Stimulated activated CD4-positive, alpha-beta T cell treated with anti-CD3 and anti-CD28 coated beads, TNF-alpha, amount 100 ng/mL, for 48 hours (primary cell): ENCODE data around the gene SLC24A3.

Source experiments
- DNase-seq, 3 donors: peaks; one replicate each; pipeline ENCODE4 v3.0.0-alpha.2; 2020; ENCODE audit warnings: low read depth in 3 of 3

SLC24A3 gene

GRCh38 chr20:19457611-19458010, 245.2 kb downstream of the SLC24A3 start:
- DNase-seq: no peak

- DNase-seq: no peak
Observed at GRCh38 chr20:19460386-19460785, 247.9 kb downstream of the SLC24A3 start.

GRCh38 chr20:19462491-19462890, 250.0 kb downstream of the SLC24A3 start:
- DNase-seq: no peak

GRCh38 chr20:19463597-19463996, 251.2 kb downstream of the SLC24A3 start:
- no peak for DNase-seq

- DNase-seq: no peak
Observed at GRCh38 chr20:19465536-19465935, 253.1 kb downstream of the SLC24A3 start.

GRCh38 chr20:19466206-19466928, 253.9 kb downstream of the SLC24A3 start:
- no peak for DNase-seq

GRCh38 chr20:19473216-19473921, 260.9 kb downstream of the SLC24A3 start:
- no peak for DNase-seq

GRCh38 chr20:19473922-19474286, 261.5 kb downstream of the SLC24A3 start:
- DNase-seq: no peak

- no peak for DNase-seq
Observed at GRCh38 chr20:19478320-19478895, 266.0 kb downstream of the SLC24A3 start.

GRCh38 chr20:19482726-19483125, 270.3 kb downstream of the SLC24A3 start:
- no peak for DNase-seq

GRCh38 chr20:19483309-19483708, 270.9 kb downstream of the SLC24A3 start:
- DNase-seq: no peak

GRCh38 chr20:19486446-19486845, 274.0 kb downstream of the SLC24A3 start:
- no peak for DNase-seq

GRCh38 chr20:19487420-19487819, 275.0 kb downstream of the SLC24A3 start:
- DNase-seq: no peak

- no peak for DNase-seq
Observed at GRCh38 chr20:19491241-19491640, 278.8 kb downstream of the SLC24A3 start.

GRCh38 chr20:19492116-19492515, 279.7 kb downstream of the SLC24A3 start:
- no peak for DNase-seq

- no peak for DNase-seq
Observed at GRCh38 chr20:19492687-19493336, 280.4 kb downstream of the SLC24A3 start.

- no peak for DNase-seq
Observed at GRCh38 chr20:19493794-19494495, 281.5 kb downstream of the SLC24A3 start.

GRCh38 chr20:19495905-19496703, 283.7 kb downstream of the SLC24A3 start:
- no peak for DNase-seq

GRCh38 chr20:19497064-19497463, 284.6 kb downstream of the SLC24A3 start:
- DNase-seq: no peak

- no peak for DNase-seq
Observed at GRCh38 chr20:19498756-19499155, 286.3 kb downstream of the SLC24A3 start.

- no peak for DNase-seq
Observed at GRCh38 chr20:19501476-19502115, 289.2 kb downstream of the SLC24A3 start.
